GM18508 (cell line): ENCODE data around the gene CRYBG1.
"Not testable (repeated sequence)": the region's sequence is repeated elsewhere in the genome, so short reads cannot be mapped to it uniquely, and the experiment has no call there.

Experiments
- ATAC-seq: cut with Tn5 transposase; IDR thresholded peaks from one replicate; pipeline ENCODE4 v1.9.1; 2021; ENCODE audit warnings: moderate number of reproducible peaks; ENCODE audit not compliant: insufficient read depth, unreplicated experiment

The CRYBG1 gene

GRCh38 chr6:106370639-106371038, 10.1 kb downstream of the CRYBG1 start:
- ATAC-seq: no peak

DNA sequence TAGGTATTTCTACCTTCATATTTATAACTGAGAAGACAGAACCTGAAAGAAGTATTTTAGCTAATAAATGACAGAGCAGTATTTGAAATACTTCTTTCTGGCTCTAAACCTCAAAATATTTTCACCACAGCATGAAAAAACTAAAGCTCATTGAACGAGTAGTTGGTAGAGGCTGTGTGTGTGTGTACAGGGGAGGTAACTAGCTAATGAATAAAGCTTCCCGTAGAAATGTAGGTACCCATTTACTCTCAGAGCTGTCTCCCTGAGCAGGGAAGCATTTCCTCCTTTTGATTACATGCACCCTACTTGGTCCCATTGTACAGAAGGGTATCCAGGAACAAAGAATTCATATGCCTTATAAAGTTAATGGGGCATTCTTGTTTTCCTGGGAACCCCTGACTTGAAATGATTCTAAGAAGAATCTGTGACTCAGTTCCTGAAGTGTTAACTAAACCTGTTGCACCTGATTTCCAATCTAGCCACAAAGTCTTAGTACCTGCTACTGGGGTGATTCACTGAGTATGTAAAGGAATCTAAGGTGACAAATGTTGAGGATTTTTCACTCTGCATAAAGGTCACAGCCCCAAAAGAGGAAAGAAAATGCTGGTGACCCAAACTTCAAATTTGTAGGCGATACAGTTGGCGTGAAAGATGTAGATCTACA, 12.5 kb downstream of the CRYBG1 start:
- no peak for ATAC-seq

DNA sequence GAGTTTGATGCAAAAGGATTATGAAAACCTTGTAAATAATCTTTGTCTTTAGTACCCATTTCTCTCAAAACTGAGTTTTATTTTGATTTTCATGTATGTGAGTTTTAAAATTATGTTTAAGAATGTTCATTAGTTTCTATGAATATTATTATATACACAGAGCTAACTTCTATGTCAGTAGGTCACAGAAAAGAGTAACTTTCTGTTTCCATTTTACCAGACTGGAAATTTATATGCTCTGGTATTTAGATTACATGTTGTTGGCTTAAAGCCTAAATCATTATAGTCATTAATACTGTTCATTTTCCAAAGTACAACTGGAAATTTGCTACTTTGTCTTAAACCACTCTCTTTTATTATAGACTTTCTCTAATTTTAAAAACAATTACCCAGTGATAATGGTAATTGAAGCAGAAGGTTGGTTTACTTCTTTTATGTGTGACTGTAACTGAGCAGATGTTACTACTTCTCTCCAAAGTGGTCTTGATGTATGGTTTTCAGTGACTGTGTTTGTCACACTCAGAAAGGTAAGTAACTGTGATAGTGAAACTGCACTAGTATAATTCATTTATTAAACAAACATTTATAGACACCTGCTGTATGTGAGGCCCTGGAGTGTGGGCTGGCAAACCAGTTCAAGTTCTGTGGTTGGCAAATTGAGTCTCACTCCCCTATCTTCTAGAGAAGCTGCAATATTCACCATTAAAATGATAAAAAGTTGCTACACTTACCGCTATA, 13.2 kb downstream of the CRYBG1 start:
- ATAC-seq: no peak

DNA sequence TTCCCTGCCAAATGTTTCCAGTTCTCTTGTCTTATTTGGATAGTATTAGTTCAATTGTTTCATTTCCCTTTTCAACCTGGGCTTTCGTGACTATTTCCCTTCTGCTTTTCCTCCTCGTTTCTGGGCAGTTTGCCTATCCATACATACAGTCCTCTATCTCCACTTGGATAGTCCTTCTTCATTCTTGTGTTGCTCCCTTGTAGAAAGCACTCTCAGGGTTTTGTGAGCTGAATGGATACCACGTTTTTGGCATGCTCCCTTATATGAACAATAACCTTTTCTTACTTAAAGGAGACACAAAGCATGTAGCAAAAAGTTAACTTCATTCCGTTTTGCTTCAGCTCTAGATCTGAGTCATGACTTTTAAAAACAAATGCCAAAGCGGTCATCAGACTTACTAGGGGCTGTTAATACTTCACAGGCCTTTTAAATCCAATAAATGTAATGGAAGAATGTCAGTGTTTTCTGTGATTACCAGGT, 16.6 kb downstream of the CRYBG1 start:
- ATAC-seq: no peak

DNA sequence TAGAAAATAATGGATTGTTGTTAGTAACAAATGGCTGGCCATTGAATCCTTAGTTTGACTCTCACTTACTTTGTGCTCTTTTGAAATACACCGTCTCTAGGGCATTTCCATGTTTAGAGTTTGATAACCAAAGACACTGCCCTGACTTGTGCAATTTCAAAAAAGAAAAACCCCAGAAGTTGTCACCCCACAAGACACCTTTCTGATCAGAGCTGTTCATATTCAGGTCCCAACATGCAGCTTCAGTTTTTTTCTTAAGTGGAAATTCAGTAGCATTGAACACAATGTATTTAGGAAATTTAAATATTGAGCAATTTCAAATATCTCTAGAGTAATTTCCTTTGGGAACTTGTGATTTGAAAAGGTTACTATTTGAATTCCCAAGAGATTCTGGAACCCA, 19.4 kb downstream of the CRYBG1 start:
- no peak for ATAC-seq

DNA sequence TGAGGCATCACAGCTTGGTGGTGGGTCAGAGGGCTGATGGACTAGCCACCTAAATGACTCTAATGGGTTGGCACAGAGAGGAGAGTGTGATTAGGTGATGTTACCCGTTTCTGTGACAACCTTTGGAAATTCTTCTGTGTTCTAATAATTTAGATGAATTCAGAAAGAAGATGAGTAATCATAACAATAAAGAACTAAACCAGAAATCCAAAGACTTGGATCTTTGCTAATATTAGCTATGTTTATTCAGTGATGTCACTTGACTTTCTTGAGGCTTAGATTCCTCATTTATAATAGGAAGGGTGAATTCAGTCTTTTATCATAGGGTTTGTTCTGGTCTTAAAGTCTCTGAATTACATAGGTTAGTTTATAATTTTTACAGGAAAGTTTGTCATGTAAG, 19.9 kb downstream of the CRYBG1 start:
- no peak for ATAC-seq

DNA sequence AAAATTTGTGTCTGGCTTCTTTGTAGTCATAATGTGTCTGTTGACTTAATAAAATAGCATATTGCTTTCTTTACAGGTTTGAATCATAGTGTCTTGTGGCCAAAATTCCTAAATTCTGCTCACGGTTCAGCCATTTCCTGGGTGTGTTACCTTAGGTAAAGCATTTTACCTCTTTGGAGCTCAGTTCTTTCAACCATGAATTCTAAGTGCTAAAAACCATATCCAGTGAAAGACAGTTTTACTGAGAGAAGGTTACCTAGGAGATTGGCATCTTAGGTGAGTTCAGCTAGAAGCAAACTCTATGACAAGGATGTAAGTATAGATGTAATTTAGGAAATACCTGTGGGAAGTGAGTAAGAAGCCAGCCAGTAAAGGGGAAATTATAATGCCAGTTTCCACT, 20.7 kb downstream of the CRYBG1 start:
- ATAC-seq: no peak

- no peak for ATAC-seq
Measured at GRCh38 chr6:106381881-106382280, 21.4 kb downstream of the CRYBG1 start.

- no peak for ATAC-seq
Measured at GRCh38 chr6:106383573-106383972, 23.1 kb downstream of the CRYBG1 start.

GRCh38 chr6:106385530-106385929, 25.0 kb downstream of the CRYBG1 start:
- ATAC-seq: no peak

DNA sequence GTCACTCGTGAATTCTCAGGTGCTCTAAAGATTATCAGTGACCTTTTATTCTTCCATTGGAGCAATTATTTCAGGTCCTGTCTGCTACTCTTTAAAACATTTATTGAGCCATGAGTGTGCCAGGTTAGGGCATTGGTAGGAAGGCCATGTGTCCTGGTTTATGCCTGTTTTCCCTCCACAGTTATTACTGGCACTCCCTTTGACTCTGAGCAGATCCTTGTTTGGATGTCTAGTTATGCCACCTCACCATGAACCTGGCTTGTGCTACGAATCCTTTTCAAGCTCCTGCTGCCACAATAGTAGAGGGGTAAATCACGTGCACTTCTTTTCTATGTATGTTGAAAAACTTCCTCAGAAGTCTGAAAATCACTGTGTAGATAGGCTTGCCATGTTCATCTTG, 27.4 kb downstream of the CRYBG1 start:
- no peak for ATAC-seq

DNA sequence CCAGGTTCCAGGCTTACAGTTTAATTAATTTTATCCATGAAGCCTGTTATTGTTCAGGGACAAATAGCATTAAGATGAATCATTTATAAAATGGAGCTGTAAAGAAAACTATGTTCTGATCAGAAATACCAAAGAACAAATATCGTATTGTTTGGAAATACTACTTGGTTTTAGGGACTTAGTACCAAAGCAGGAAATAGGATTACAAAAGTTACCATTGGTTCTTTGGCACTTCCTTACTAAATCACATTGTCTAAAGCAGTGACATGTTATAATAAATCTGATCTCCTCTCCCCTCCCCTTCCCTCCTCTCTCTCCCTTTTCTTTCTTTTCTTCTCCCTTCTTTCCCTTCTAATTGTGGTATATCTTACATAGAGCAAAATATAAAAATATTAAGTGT, 29.6 kb downstream of the CRYBG1 start:
- ATAC-seq: no peak

DNA sequence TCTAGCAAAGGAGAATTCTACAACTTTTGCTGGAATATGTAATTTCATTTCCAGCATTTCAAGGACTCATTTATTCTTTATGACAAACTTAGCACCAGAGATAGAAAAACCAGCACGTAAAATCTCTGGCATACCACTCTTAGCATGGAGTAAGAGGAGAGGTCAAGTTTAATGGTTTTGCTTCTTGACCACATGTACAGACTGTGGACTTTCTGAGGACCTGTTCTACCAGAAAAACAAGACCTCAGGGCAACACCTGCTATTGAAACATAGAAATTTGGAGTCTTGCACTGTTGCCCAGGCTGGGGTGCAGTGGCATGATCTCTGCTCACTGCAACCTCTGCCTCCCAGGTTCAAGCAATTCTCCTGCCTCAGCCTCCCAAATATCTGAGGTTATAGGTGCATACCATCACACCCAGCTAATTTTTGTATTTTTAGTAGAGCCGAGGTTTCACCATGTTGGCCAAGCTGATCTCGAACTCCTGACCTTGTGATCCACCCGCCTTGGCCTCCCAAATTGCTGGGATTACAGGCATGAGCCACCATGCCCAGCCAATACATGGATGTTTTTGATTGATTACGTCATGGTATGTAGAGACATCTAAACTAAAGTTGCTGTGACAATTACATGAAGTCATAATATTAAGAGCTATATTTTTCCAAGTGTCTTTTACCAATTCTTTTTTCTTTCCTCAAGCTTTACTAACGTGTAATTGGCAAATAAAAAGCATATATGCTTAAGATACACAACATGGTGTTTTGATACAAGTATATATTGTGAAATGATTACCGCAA, 36.1 kb downstream of the CRYBG1 start:
- no peak for ATAC-seq

DNA sequence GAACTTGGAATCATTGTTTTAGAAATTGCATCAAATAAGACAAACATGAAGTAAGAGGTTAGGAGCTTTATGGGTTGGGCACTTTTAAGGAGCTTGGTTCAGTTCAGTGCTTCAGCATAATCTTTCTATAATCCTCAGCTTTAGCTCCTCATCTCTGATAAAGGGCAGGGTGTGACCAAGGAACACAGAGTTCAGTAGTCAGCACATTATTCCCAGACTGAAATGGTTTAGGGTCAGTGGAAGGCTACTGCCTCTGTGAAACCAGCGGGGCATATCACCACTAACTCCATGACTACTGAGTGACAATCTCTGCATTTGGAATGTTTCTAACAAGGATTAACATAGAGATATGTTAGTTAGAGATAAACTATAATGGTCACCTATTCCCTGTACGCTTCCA, 36.9 kb downstream of the CRYBG1 start:
- ATAC-seq: no peak

DNA sequence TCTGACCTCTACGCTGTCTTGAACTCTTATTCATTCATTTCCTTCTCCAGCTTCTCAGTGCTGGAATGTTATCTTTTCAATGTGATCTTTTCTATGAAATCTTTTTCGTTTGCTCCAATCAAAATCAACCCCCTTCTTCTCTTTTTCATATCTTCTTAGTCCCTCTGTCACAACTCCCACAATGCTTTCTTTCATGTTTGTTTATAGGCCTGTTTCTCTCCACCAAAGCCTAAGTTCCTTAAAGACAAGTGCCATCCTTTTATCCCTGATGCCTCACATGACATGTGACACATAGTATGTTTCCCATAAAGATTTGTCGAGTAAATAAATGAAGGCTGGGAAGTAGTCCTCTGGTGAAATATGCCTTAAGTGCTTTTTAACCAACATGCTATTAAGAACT, 38.1 kb downstream of the CRYBG1 start:
- ATAC-seq: no peak

DNA sequence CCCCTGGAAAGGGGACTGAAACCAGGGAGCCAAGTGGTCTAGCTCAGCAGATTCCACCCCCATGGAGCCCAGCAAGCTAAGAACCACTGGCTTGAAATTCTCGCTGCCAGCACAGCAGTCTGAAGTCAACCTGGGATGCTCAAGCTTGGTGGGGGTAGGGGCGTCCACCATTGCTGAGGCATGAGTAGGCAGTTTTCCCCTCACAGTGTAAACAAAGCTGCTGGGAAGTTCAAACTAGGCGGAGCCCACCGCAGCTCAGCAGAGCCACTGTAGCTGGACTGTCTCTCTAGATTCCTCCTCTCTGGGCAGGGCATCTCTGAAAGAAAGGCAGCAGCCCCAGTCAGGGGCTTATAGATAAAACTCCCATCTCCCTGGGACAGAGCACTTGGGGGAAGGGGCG, 44.5 kb downstream of the CRYBG1 start:
- not testable (repeated sequence) for ATAC-seq

DNA sequence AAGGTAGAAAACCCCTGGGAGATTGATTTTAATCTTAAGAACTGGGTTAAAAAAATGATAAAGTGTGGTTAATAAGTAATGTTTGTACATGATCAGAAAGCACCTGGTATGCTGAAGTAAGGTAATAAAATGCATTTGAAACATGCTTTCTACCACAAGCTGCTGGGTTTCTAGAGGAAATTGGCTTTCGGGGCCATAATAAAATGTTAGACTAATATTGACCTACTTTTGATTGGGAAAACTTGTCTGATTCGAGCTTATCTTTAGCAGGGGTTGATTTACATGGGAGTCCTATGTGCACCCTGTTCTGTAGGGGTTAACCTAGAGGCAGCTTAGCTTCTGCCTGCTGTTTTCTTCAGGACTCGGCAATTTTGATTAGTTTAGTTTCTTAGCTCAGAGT, 50.5 kb downstream of the CRYBG1 start:
- no peak for ATAC-seq

- ATAC-seq: no peak
Measured at GRCh38 chr6:106411643-106412200, 51.2 kb downstream of the CRYBG1 start.

DNA sequence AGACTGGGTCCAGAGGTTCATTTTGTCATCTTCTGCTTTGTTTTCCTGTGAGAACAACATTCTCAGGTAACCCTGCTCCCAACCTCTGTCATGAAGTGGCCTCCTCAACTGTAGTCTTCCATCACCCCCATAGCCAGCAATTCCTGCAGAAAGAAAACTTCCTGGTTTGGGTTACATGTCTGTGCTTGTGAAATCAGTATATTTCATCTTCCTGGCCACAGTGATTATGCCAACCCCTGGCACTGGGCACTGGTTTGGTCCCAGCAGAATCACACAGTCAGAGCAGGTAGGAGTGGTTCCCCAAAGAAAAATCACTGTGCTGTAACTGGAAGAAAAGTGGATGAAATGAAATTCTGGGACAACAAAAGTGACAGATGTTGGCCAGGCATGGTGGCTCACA, 52.5 kb downstream of the CRYBG1 start:
- ATAC-seq: no peak

- no peak for ATAC-seq
Measured at GRCh38 chr6:106413722-106414121, 53.2 kb downstream of the CRYBG1 start.

GRCh38 chr6:106415921-106416320, 55.4 kb downstream of the CRYBG1 start:
- ATAC-seq: no peak
